Endothelial cell of umbilical vein (primary cell): ENCODE measurements around the gene HTRA3. TPM values are rescaled to one million over a fixed set of nuclear protein-coding genes. Genes with fewer than 3 reads are reported as not detected.

ENCODE experiments used
- BruUV-seq: library from RNA; stranded (reverse); fragments of 400-500 nt; replicated peaks from 2 replicates; lab custom pipeline; 2021; lab: Mats Ljungman, UMichigan
- CTCF ChIA-PET: fragments of 300-600, 350-600 bp; sonication (Branson Sonifier 250); formaldehyde crosslinking; loops from one replicate; lab custom pipeline; 2021; ENCODE audit warnings: antibody characterized with exemption, inconsistent platforms; lab: Charles Lee
- POLR2A ChIA-PET: fragments of 300-600, 350-600 bp; sonication (Branson Sonifier 250); formaldehyde crosslinking; loops from one replicate; lab custom pipeline; 2021; ENCODE audit warnings: antibody characterized with exemption, inconsistent platforms; lab: Charles Lee
- DNase-seq: peaks from one replicate; pipeline ENCODE4 v3.0.0-alpha.2; 2011; ENCODE audit warnings: low read depth, low spot score
- FAIRE-seq: peaks from 2 replicates; lab custom pipeline; 2011; peaks lifted over from hg19 to GRCh38; lab: Jason Lieb, UNC
- H2AFZ ChIP-seq: 2 replicates; pipeline ENCODE4 v1.6.0; 2012; ENCODE audit warnings: low read depth, low read length, control low read depth, inconsistent platforms
- H3K27ac ChIP-seq: 2 replicates; pipeline ENCODE4 v1.5.1; 2011; ENCODE audit warnings: low read depth, mild to moderate bottlenecking, control low read depth, low read length, moderate library complexity; ENCODE audit not compliant: insufficient read depth
- H3K27me3 ChIP-seq, 2 experiments: 2 replicates each; pipeline versions ENCODE4 v1.6.0 to v1.6.1; 2011; ENCODE audit warnings: low read length in 2 of 2, mixed read lengths in 1 of 2; ENCODE audit not compliant: control insufficient read depth in 2 of 2, insufficient read depth in 2 of 2
- H3K36me3 ChIP-seq, 2 experiments: 2 replicates in 1 of 2; 3 replicates in 1 of 2; pipeline ENCODE4 v1.5.1; 2011; ENCODE audit warnings: low read length in 2 of 2, mild to moderate bottlenecking in 1 of 2, moderate library complexity in 1 of 2; ENCODE audit not compliant: control insufficient read depth in 2 of 2, insufficient read depth in 2 of 2; ENCODE audit errors: extremely low read depth in 1 of 2
- H3K4me1 ChIP-seq: 3 replicates; pipeline ENCODE4 v1.5.1; 2011; ENCODE audit warnings: mild to moderate bottlenecking, low read length; ENCODE audit not compliant: control insufficient read depth, insufficient read depth; ENCODE audit errors: extremely low read depth
- H3K4me2 ChIP-seq: 2 replicates; pipeline ENCODE4 v1.6.1; 2011; ENCODE audit warnings: low read length, control low read depth, mixed read lengths; ENCODE audit not compliant: insufficient read depth
- H3K4me3 ChIP-seq, 3 experiments: fragments of 200-600 bp in 1 of 3; sonication (generic), shearing (Covaris generic) in 1 of 3; replicated peaks in 1 of 3; 2 replicates each; pipeline ENCODE4 v1.5.1; 2011 to 2016; ENCODE audit warnings: control low read depth in 3 of 3, low read length in 3 of 3, mild to moderate bottlenecking in 2 of 3, inconsistent platforms in 1 of 3, low read depth in 1 of 3, moderate library complexity in 1 of 3; ENCODE audit not compliant: insufficient read depth in 1 of 3
- H3K79me2 ChIP-seq: 2 replicates; pipeline ENCODE4 v1.6.0; 2012; ENCODE audit warnings: low read length, inconsistent platforms; ENCODE audit not compliant: control insufficient read depth, insufficient read depth
- H3K9ac ChIP-seq: replicated peaks from 2 replicates; pipeline ENCODE3; 2011; ENCODE audit warnings: low read length, control low read depth; ENCODE audit not compliant: insufficient read depth; ENCODE audit errors: extremely low read depth
- H3K9me1 ChIP-seq: replicated peaks from 3 replicates; pipeline ENCODE4 v1.6.0; 2011; ENCODE audit warnings: mild to moderate bottlenecking, low read length; ENCODE audit not compliant: control insufficient read depth, insufficient read depth; ENCODE audit errors: extremely low read depth
- H3K9me3 ChIP-seq: replicated peaks from 2 replicates; pipeline ENCODE4 v1.5.1; 2012; ENCODE audit warnings: low read length, inconsistent platforms; ENCODE audit not compliant: control insufficient read depth, insufficient read depth
- H4K20me1 ChIP-seq: replicated peaks from 2 replicates; pipeline ENCODE3; 2011; ENCODE audit warnings: mild to moderate bottlenecking, low read length; ENCODE audit not compliant: control insufficient read depth, insufficient read depth; ENCODE audit errors: extremely low read depth
- FOS ChIP-seq: IDR thresholded peaks from 2 replicates; pipeline ENCODE4 v1.6.1; 2011; ENCODE audit warnings: mild to moderate bottlenecking, low read length, moderate library complexity, borderline replicate concordance; ENCODE audit not compliant: insufficient read depth
- JUN ChIP-seq: IDR thresholded peaks from 2 replicates; pipeline ENCODE4 v1.6.1; 2011; ENCODE audit warnings: borderline replicate concordance, low read depth; ENCODE audit not compliant: insufficient read length, insufficient read depth
- MAX ChIP-seq: IDR thresholded peaks from 2 replicates; pipeline ENCODE4 v1.6.1; 2011; ENCODE audit not compliant: insufficient read depth, insufficient read length
- POLR2AphosphoS5 ChIP-seq: IDR thresholded peaks from 2 replicates; pipeline ENCODE4 v1.6.1; 2012; ENCODE audit warnings: low read depth, mild to moderate bottlenecking, control low read depth, low read length, moderate library complexity; ENCODE audit not compliant: insufficient read depth
- dilution Hi-C: fragments of 300-500 bp; cut with MboI; formaldehyde crosslinking; loops from one replicate; pipeline ENCODE4 v1.15.0; 2019; ENCODE audit warnings: low sequenced_read_pairs; ENCODE audit not compliant: extremely low pct_ligation_motif_present
- intact Hi-C: fragments of 100-400 bp; cut with micrococcal nuclease; formaldehyde crosslinking; loops from one replicate; pipeline ENCODE4 v1.10.0; 2022
- polyA plus RNA-seq, 4 experiments: library from polyadenylated mRNA; depleted of rRNA in 3 of 4; stranded (reverse) in 3 of 4; unstranded in 1 of 4; fragments of >200 nt; gene quantifications; 2 replicates each; pipeline versions ENCODE4 v1.2.1 to v1.2.3, GENCODE V29; 2011 to 2012; ENCODE audit warnings: missing spikeins in 1 of 4
- total RNA-seq: library from RNA; stranded (reverse); gene quantifications from 2 replicates; pipeline ENCODE4 v1.2.3, GENCODE V29; 2021

The HTRA3 gene
- total and polyA plus RNA-seq, 2 donors (not counting 3 experiments of a cell fraction or from before 2014, with no cell fraction given) = 9.0 to 12.0 TPM

- Histone ChIP-seq H3K27ac (no peak overlapping the region), H2AFZ (no peak overlapping the region), H3K9me3 (no peaks in the 10 kb centered on the region), H3K27me3 (peaks cover 4 to 12% of the 10 kb centered on the region in 2 experiments), H3K4me3 (no peak overlapping the region), H3K4me1 (peaks cover 7% of the 10 kb centered on the region), H3K9ac (no peak overlapping the region), H3K36me3 (no peaks in the 10 kb centered on the region), H4K20me1 (no peaks in the 10 kb centered on the region), H3K4me2 (no peak overlapping the region), H3K79me2 (no peaks in the 10 kb centered on the region), H3K9me1 (no peaks in the 10 kb centered on the region)
- DNase-seq (no peak), FAIRE-seq (no peak)
- ChIA-PET CTCF (interaction anchor here (0.9 to 1.2 kb wide), 2 partner anchors 45 to 82 kb away, joined by 3 read pairs; no protein-coding TSS in a partner anchor), POLR2A (no interaction called here)
- intact Hi-C loops (no loop called here), dilution Hi-C loops (no loop called here)
- no TSS peak for BruUV-seq
- TF ChIP-seq MAX (no peak), POLR2AphosphoS5 (no peak)
Observed at GRCh38 chr4:8312069-8312445, 42.5 kb downstream of the HTRA3 start.

GRCh38 chr4:8312976-8313375 lies 43.4 kb downstream of the HTRA3 start:
- POLR2A ChIA-PET = no interaction called here
- TF ChIP-seq JUN = no peak
- TF ChIP-seq FOS = no peak
- H3K9me3 ChIP-seq = no peaks in the 10 kb centered on the region
- H3K36me3 ChIP-seq = no peaks in the 10 kb centered on the region
- intact Hi-C loops = no loop called here
- H3K9me1 ChIP-seq = no peaks in the 10 kb centered on the region
- H3K4me3 ChIP-seq = no peak overlapping the region
- H3K4me1 ChIP-seq = peaks cover 7% of the 10 kb centered on the region
- H3K27me3 ChIP-seq = peaks cover 4 to 12% of the 10 kb centered on the region in 2 experiments
- DNase-seq = no peak
- no peak overlapping the region for H3K27ac ChIP-seq
- no TSS peak for BruUV-seq
- H3K79me2 ChIP-seq = no peaks in the 10 kb centered on the region
- no peak overlapping the region for H2AFZ ChIP-seq
- dilution Hi-C loops = no loop called here
- H4K20me1 ChIP-seq = no peaks in the 10 kb centered on the region
- no peak overlapping the region for H3K9ac ChIP-seq
- FAIRE-seq = no peak
- CTCF ChIA-PET = no interaction called here
- no peak overlapping the region for H3K4me2 ChIP-seq
